Sigmoid colon (tissue), 4 donors: ENCODE results near the gene GRIK4.

Experiments used
- CTCF ChIP-seq, 4 experiments: fragments of 450-650 bp in 3 of 4; fragments of 200-600 bp in 1 of 4; IDR thresholded peaks; one replicate each; pipeline ENCODE4 v1.5.1; 2016 to 2019; ENCODE audit warnings: antibody characterized with exemption in 4 of 4, mild to moderate bottlenecking in 3 of 4, moderate library complexity in 2 of 4
- EP300 ChIP-seq, 4 donors: sonication (generic); formaldehyde crosslinking; IDR thresholded peaks; one replicate each; pipeline ENCODE4 v1.6.1; 2017; ENCODE audit warnings: antibody characterized with exemption in 4 of 4
- POLR2AphosphoS5 ChIP-seq, 4 donors: sonication (generic); formaldehyde crosslinking; IDR thresholded peaks; one replicate each; pipeline ENCODE4 v1.6.1; 2017; ENCODE audit warnings: antibody characterized with exemption in 4 of 4

- TF ChIP-seq EP300 (IDR thresholded peaks at IDR 0.05), result no peak
- no peak for TF ChIP-seq CTCF (IDR thresholded peaks at IDR 0.05)
- TF ChIP-seq POLR2AphosphoS5 (IDR thresholded peaks at IDR 0.05), result no peak
Measured at GRCh38 chr11:120909676-120910416, 398.3 kb downstream of the GRIK4 start.
